Measurements from ENCODE around the gene MAFF.
"Not testable (repeated sequence)": the region's sequence is repeated elsewhere in the genome, so short reads cannot be mapped to it uniquely, and the experiment has no call there.

The MAFF gene

DNA sequence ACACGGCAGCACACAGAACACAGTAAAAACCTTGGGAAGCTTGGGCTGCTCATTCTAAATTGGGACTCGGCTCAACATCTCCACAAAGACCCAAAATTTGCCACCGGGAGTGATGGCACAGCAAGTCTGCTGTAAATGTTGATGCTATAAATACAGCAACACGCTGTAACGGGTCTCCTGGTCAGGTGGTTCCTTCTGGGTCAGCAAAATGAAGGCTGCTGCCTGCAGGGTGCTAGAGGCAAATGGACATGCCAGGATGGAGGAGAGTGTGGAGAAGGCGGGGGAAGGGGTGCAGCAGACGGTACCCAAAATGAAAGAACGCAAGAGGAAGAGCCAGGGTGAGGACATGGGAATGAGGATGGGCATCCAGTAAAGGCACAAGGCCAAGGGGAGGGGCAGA is 30.4 kb downstream of the MAFF start:
- Histone ChIP-seq H3K4me3 (ENCODE audit: low read depth in 1 of 2, low read length in 1 of 2) (no peak overlapping the region), H3K36me3 (peaks cover 92% of the 10 kb centered on the region), H3K9me3 (no peaks in the 10 kb centered on the region), H3K27ac (no peak overlapping the region), H3K4me1 (ENCODE audit: control insufficient read depth in 1 of 2, insufficient read depth in 1 of 2, low read depth in 1 of 2, low read length in 1 of 2) (peaks cover 4 to 12% of the 10 kb centered on the region in 2 experiments), H3K27me3 (no peaks in the 10 kb centered on the region)
- no peak for TF ChIP-seq CTCF (IDR thresholded peaks at IDR 0.05)

GRCh38 chr22:38233427-38233826 is 31.6 kb downstream of the MAFF start:
- no peaks in the 10 kb centered on the region for H3K27me3 ChIP-seq
- H3K4me3 ChIP-seq (ENCODE audit: low read depth in 1 of 2, low read length in 1 of 2): no peak overlapping the region
- no peaks in the 10 kb centered on the region for H3K9me3 ChIP-seq
- H3K27ac ChIP-seq: no peak overlapping the region
- no peak for TF ChIP-seq CTCF (IDR thresholded peaks at IDR 0.05)
- peaks cover 84% of the 10 kb centered on the region for H3K36me3 ChIP-seq
- peaks cover 4 to 12% of the 10 kb centered on the region in 2 experiments for H3K4me1 ChIP-seq (ENCODE audit: control insufficient read depth in 1 of 2, insufficient read depth in 1 of 2, low read depth in 1 of 2, low read length in 1 of 2)

- H3K9me3 ChIP-seq; H3K4me3 ChIP-seq (ENCODE audit: low read depth in 1 of 2, low read length in 1 of 2); H3K27me3 ChIP-seq; H3K27ac ChIP-seq: not testable (repeated sequence)
- Histone ChIP-seq H3K36me3 (peaks cover 84% of the 10 kb centered on the region), H3K4me1 (ENCODE audit: control insufficient read depth in 1 of 2, insufficient read depth in 1 of 2, low read depth in 1 of 2, low read length in 1 of 2) (peaks cover 4 to 12% of the 10 kb centered on the region in 2 experiments)
These were observed 32.1 kb downstream of the MAFF start for GRCh38 chr22:38233856-38234255.

- no peak overlapping the region for H3K27ac ChIP-seq
- H3K4me1 ChIP-seq (ENCODE audit: control insufficient read depth in 1 of 2, insufficient read depth in 1 of 2, low read depth in 1 of 2, low read length in 1 of 2): peaks cover 4 to 9% of the 10 kb centered on the region in 2 experiments
- H3K9me3 ChIP-seq: no peaks in the 10 kb centered on the region
- H3K27me3 ChIP-seq: no peaks in the 10 kb centered on the region
- H3K36me3 ChIP-seq: peaks cover 84% of the 10 kb centered on the region
- no peak for TF ChIP-seq CTCF (IDR thresholded peaks at IDR 0.05)
- no peak overlapping the region for H3K4me3 ChIP-seq (ENCODE audit: low read depth in 1 of 2, low read length in 1 of 2)
These were observed 33.6 kb downstream of the MAFF start for GRCh38 chr22:38235240-38235850.

DNA sequence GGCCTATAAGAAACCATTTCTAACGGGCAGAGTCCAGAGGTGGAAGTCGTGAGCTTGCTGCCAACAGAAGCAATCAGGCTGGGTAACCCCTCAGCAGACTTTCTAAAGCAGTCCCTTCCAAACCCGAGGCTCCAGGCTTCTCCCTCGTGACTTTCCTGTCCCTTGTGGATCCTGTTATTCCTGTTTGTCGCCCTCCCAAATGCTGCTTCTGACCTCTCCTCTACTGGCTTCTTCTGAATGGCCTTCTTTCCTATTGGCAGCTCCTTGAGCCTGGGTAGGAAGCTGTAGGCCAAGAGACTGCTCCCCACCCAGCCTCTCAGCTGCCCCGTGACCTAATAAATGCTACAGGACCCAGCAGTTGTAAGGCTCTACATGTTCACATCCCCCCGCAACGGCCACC is 35.0 kb downstream of the MAFF start:
- H3K27ac ChIP-seq: no peak overlapping the region
- peaks cover 69% of the 10 kb centered on the region for H3K36me3 ChIP-seq
- H3K9me3 ChIP-seq: no peaks in the 10 kb centered on the region
- TF ChIP-seq CTCF (IDR thresholded peaks at IDR 0.05): no peak
- H3K4me1 ChIP-seq (ENCODE audit: control insufficient read depth in 1 of 2, insufficient read depth in 1 of 2, low read depth in 1 of 2, low read length in 1 of 2): no peaks in the 10 kb centered on the region
- H3K27me3 ChIP-seq: no peaks in the 10 kb centered on the region
- no peak overlapping the region for H3K4me3 ChIP-seq (ENCODE audit: low read depth in 1 of 2, low read length in 1 of 2)

DNA sequence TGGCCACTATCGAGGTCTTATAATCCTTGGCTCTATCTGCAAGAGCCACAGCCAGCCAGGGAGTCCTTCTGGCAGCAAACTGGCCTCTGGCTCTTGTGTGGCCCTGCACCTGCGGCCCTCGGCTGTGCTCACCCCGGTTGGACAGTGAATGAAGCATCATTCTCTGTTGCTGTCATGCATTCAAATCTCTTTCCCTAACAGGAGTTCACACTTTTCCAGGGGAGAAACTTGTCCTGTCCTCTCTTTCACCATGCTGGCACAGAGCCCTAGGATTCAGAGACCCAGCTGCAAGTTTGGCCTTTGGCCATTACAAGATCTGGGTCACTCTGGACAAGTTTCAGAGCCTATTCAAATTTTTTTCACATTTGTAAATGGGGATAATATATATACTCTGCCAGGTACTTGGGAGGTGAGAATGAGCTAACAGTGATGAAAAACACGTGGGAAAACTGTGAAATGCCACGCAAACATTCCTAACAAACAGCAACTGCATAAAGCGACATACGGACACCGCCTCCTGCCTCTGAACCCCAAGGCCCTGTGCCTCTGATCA is 36.8 kb downstream of the MAFF start:
- Histone ChIP-seq H3K4me3 (ENCODE audit: low read depth in 1 of 2, low read length in 1 of 2) (no peak overlapping the region), H3K27me3 (no peaks in the 10 kb centered on the region), H3K36me3 (peaks cover 63% of the 10 kb centered on the region), H3K9me3 (no peaks in the 10 kb centered on the region), H3K4me1 (ENCODE audit: control insufficient read depth in 1 of 2, insufficient read depth in 1 of 2, low read depth in 1 of 2, low read length in 1 of 2) (no peaks in the 10 kb centered on the region), H3K27ac (no peak overlapping the region)
- no peak for TF ChIP-seq CTCF (IDR thresholded peaks at IDR 0.05)

Data from neutrophil (primary cell).